Esophagus muscularis mucosa (tissue), 4 donors: ENCODE data around the gene RXRA.

Source experiments
- EP300 ChIP-seq: sonication (generic); formaldehyde crosslinking; IDR thresholded peaks from one replicate; pipeline ENCODE4 v1.6.1; 2017; ENCODE audit warnings: antibody characterized with exemption
- POLR2A ChIP-seq: fragments of 450-650 bp; IDR thresholded peaks from one replicate; pipeline ENCODE4 v1.6.1; 2017; ENCODE audit warnings: antibody characterized with exemption, moderate library complexity, mild to moderate bottlenecking, low read depth
- POLR2AphosphoS5 ChIP-seq, 2 donors: sonication (generic); formaldehyde crosslinking; IDR thresholded peaks; one replicate each; pipeline ENCODE4 v1.6.1; 2017; ENCODE audit warnings: antibody characterized with exemption in 2 of 2
- TF ChIP-seq, protein P1 (sequence below), 3 experiments: fragments of 200-600 bp in 2 of 3; fragments of 450-650 bp in 1 of 3; sonication (generic) in 2 of 3; IDR thresholded peaks; one replicate each; pipeline ENCODE4 v1.5.1; 2017 to 2019; ENCODE audit warnings: antibody characterized with exemption in 3 of 3, mild to moderate bottlenecking in 2 of 3, moderate library complexity in 1 of 3

DNA sequence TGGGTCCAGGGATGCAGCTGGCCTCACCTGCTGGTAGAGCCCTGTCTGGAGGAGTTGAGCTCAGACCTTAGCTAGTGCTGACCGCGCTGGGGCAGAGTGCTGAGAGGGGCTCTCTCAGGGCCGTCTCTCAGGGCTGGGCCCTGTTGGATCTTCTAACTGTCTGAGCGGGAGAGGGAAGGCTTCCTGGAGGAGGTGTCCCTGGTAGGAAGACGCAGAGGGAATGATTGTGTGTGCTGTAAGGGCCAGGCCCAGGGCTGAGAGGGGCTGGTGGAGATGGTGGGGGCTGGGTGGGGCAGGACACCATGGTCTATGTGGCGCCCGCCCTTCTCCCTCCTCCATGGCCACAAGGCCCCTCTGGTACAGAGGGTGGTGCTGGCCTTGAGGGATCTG lies 55.0 kb downstream of the RXRA start:
- TF ChIP-seq POLR2AphosphoS5 (IDR thresholded peaks at IDR 0.05) (no peak), POLR2A (no peak), EP300 (no peak)
- TF ChIP-seq, protein P1, sequence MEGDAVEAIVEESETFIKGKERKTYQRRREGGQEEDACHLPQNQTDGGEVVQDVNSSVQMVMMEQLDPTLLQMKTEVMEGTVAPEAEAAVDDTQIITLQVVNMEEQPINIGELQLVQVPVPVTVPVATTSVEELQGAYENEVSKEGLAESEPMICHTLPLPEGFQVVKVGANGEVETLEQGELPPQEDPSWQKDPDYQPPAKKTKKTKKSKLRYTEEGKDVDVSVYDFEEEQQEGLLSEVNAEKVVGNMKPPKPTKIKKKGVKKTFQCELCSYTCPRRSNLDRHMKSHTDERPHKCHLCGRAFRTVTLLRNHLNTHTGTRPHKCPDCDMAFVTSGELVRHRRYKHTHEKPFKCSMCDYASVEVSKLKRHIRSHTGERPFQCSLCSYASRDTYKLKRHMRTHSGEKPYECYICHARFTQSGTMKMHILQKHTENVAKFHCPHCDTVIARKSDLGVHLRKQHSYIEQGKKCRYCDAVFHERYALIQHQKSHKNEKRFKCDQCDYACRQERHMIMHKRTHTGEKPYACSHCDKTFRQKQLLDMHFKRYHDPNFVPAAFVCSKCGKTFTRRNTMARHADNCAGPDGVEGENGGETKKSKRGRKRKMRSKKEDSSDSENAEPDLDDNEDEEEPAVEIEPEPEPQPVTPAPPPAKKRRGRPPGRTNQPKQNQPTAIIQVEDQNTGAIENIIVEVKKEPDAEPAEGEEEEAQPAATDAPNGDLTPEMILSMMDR (IDR thresholded peaks at IDR 0.05): no peak
